ENCODE data around the gene PANX3. TPM values are rescaled to one million over a fixed set of nuclear protein-coding genes. Genes with fewer than 3 reads are reported as not detected.
"Not testable (repeated sequence)": the region's sequence is repeated elsewhere in the genome, so short reads cannot be mapped to it uniquely, and the experiment has no call there.

Gene PANX3
- total RNA-seq, 4 donors from 2014 or later, result 0.47 TPM; not detected in 3

DNA sequence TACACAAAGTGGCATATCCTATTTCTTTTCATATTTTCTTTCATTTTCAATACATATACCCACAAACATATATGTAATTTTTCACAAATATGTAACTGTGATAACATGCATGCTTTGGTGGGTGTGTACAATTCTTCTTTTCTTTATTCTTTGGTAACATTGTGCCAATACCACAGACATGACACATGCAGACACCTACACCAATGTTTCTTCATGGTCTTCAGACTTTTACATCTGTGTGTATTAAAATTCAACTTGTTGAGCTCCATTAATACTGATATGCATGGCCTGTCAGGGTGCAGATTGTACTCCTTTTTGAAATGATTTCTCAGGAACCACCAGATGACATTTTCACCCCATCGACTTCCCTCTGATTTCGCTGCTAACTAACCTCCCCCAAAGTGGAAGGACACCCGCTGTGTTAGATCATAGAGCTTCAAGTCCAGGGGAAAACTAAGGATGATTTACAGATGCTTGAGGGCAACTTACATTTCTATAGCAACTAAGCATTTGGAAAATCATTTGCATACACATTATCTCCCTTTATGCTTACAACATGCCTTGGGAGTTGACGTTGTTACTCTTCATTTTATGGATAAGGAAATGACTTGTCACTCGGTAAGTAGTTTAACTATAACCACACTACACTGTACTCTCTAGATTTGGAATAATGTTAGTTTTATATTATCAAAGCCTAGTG lies 10.5 kb upstream of the PANX3 start:
- H3K27ac ChIP-seq, result no peak overlapping the region
- H3K9me3 ChIP-seq, result no peaks in the 10 kb centered on the region
- H3K27me3 ChIP-seq, result peaks cover 9% of the 10 kb centered on the region
- no peak for TF ChIP-seq POLR2AphosphoS5 (IDR thresholded peaks at IDR 0.05)
- no peak for TF ChIP-seq POLR2A (IDR thresholded peaks at IDR 0.05)
- TF ChIP-seq, protein P1, sequence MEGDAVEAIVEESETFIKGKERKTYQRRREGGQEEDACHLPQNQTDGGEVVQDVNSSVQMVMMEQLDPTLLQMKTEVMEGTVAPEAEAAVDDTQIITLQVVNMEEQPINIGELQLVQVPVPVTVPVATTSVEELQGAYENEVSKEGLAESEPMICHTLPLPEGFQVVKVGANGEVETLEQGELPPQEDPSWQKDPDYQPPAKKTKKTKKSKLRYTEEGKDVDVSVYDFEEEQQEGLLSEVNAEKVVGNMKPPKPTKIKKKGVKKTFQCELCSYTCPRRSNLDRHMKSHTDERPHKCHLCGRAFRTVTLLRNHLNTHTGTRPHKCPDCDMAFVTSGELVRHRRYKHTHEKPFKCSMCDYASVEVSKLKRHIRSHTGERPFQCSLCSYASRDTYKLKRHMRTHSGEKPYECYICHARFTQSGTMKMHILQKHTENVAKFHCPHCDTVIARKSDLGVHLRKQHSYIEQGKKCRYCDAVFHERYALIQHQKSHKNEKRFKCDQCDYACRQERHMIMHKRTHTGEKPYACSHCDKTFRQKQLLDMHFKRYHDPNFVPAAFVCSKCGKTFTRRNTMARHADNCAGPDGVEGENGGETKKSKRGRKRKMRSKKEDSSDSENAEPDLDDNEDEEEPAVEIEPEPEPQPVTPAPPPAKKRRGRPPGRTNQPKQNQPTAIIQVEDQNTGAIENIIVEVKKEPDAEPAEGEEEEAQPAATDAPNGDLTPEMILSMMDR (IDR thresholded peaks at IDR 0.05), result no peak
- no peak for TF ChIP-seq EP300 (IDR thresholded peaks at IDR 0.05)
- H3K36me3 ChIP-seq, result no peaks in the 10 kb centered on the region
- no peak overlapping the region for H3K4me3 ChIP-seq
- WGBS, 2 donors (ENCODE audit: low coverage in 1 of 2), result 31 to 58% methylated on average over 4 to 5 of the region's 5 CpGs
- no peaks in the 10 kb centered on the region for H3K4me1 ChIP-seq
- no peak for ATAC-seq

DNA sequence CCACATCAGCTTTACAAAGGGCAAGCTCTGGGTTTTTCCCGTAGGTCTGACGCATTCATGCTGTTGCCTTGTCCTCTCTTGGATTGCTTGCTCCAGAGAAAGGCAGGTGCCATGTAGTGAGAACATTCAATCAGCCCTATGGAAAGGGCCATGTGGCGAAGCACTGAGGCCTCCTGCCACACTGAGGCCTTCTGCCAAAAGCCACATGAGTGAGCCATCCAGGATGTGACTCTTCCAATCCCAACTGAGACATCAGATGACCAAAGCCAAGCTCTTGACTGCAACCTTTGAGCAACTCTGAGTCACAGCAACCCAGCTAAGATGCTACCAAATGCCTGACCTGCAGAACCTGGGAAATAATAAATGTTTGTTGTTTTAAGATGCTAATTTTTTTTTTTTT lies 9.0 kb upstream of the PANX3 start:
- no peak for TF ChIP-seq POLR2A (IDR thresholded peaks at IDR 0.05)
- TF ChIP-seq POLR2AphosphoS5 (IDR thresholded peaks at IDR 0.05), result no peak
- no peak for TF ChIP-seq EP300 (IDR thresholded peaks at IDR 0.05)
- TF ChIP-seq, protein P1 (IDR thresholded peaks at IDR 0.05), result no peak
- ATAC-seq, result no peak
- no peaks in the 10 kb centered on the region for H3K36me3 ChIP-seq
- peaks cover 8% of the 10 kb centered on the region for H3K27me3 ChIP-seq
- H3K9me3 ChIP-seq, result no peaks in the 10 kb centered on the region
- no peak overlapping the region for H3K27ac ChIP-seq
- no peaks in the 10 kb centered on the region for H3K4me1 ChIP-seq
- H3K4me3 ChIP-seq, result no peak overlapping the region
- 74% methylated on average over 3 of the region's 3 CpGs; no CpG with 5 or more reads in 1 of the 2 donors for WGBS, 2 donors (ENCODE audit: low coverage in 1 of 2)

GRCh38 chr11:124602723-124603122 lies 8.5 kb upstream of the PANX3 start:
- not testable (repeated sequence) for H3K4me1 ChIP-seq, H3K4me3 ChIP-seq, H3K27ac ChIP-seq, ATAC-seq, H3K9me3 ChIP-seq, H3K27me3 ChIP-seq, H3K36me3 ChIP-seq
- 55 to 79% methylated on average over 2 to 3 of the region's 3 CpGs for WGBS, 2 donors (ENCODE audit: low coverage in 1 of 2)

DNA sequence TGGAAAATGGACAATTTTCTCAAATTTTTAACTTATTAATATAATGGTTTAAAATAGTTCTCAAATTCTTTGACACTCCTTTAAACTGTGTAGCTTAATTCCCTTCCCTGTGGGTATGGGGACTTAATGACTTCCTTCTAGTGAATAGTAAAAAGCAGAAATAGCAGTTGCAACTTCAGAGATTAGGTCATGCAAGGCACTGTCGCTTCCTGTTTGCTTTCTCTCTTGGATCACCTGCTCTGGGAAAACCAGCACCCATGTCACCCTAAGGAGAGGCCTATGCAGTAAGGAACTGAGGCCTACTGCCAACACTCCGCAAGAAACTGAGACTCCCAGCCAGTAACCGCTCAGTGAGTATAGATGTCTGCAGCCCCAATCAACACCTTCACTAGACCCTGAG lies 5.5 kb upstream of the PANX3 start:
- no peaks in the 10 kb centered on the region for H3K9me3 ChIP-seq
- no peaks in the 10 kb centered on the region for H3K4me1 ChIP-seq
- no peak overlapping the region for H3K27ac ChIP-seq
- H3K36me3 ChIP-seq, result no peaks in the 10 kb centered on the region
- no peak for ATAC-seq
- TF ChIP-seq EP300 (IDR thresholded peaks at IDR 0.05) (no peak), POLR2AphosphoS5 (IDR thresholded peaks at IDR 0.05) (no peak), POLR2A (IDR thresholded peaks at IDR 0.05) (no peak)
- TF ChIP-seq, protein P1 (IDR thresholded peaks at IDR 0.05), result no peak
- no peak overlapping the region for H3K4me3 ChIP-seq
- 75 to 94% methylated on average over 3 of the region's 3 CpGs for WGBS, 2 donors (ENCODE audit: low coverage in 1 of 2)
- no peaks in the 10 kb centered on the region for H3K27me3 ChIP-seq

- H3K4me3 ChIP-seq, result no peak overlapping the region
- TF ChIP-seq EP300 (IDR thresholded peaks at IDR 0.05), result no peak
- TF ChIP-seq, protein P1 (IDR thresholded peaks at IDR 0.05), result no peak
- TF ChIP-seq POLR2AphosphoS5 (IDR thresholded peaks at IDR 0.05), result no peak
- no peak for TF ChIP-seq POLR2A (IDR thresholded peaks at IDR 0.05)
- H3K27ac ChIP-seq, result no peak overlapping the region
Measured at GRCh38 chr11:124608147-124608546, 3.1 kb upstream of the PANX3 start.

More at GRCh38 chr11:124608147-124608546, 3.1 kb upstream of the PANX3 start:
- Histone ChIP-seq H3K9me3 (no peaks in the 10 kb centered on the region), H3K27me3 (peaks cover 10% of the 10 kb centered on the region), H3K36me3 (no peaks in the 10 kb centered on the region), H3K4me1 (no peaks in the 10 kb centered on the region)
- ATAC-seq, result no peak

All from gastroesophageal sphincter (tissue), 4 donors.